NCI-H1930 (cell line): ENCODE data around the gene LRRIQ4.

Experiments used
- DNase-seq, 2 experiments: peaks; one replicate each; lab custom pipeline; 2025; lab: John Stamatoyannopoulos, UW

Gene LRRIQ4

GRCh38 chr3:169812332-169813235, at the start of gene LRRIQ4, which contains the start of gene LRRC34:
Gene LRRIQ4, plus strand, starts transcription at chr3:169812870. Its CDS starts 9,052 bp downstream, at chr3:169821922.
Gene LRRC34, minus strand, starts transcription at chr3:169812904. Its CDS starts 356 bp downstream, at chr3:169812548.
- DNase-seq = peak; percentile 47 to 55

GRCh38 chr3:169764312-169764881, 48.3 kb upstream of the LRRIQ4 start:
- DNase-seq = no peak

- peak; percentile 90 to 92 for DNase-seq
Measured at GRCh38 chr3:169764882-169765612, 47.6 kb upstream of the LRRIQ4 start, which contains the start of gene TERC. Gene TERC, minus strand, starts transcription at chr3:169765060.

- no peak for DNase-seq
Measured at GRCh38 chr3:169769287-169770181, 43.1 kb upstream of the LRRIQ4 start, which contains the start of gene ACTRT3. Gene ACTRT3, minus strand, starts transcription at chr3:169769561. Its CDS starts 41 bp downstream, at chr3:169769520.

GRCh38 chr3:169771497-169772304, 41.0 kb upstream of the LRRIQ4 start:
- DNase-seq = peak; percentile 79 to 87

- peak; percentile 75 to 81 for DNase-seq
Measured at GRCh38 chr3:169772305-169772896, 40.3 kb upstream of the LRRIQ4 start.

- peak; percentile 75 to 84 for DNase-seq
Measured at GRCh38 chr3:169772897-169773816, 39.5 kb upstream of the LRRIQ4 start, which contains the start of gene MYNN. Gene MYNN, plus strand, starts transcription at chr3:169773396. Its CDS starts 900 bp downstream, at chr3:169774296.

- no peak for DNase-seq
Measured at GRCh38 chr3:169774186-169774585, 38.5 kb upstream of the LRRIQ4 start.

- no peak for DNase-seq
Measured at GRCh38 chr3:169777822-169778221, 34.8 kb upstream of the LRRIQ4 start.

GRCh38 chr3:169780742-169781141, 31.9 kb upstream of the LRRIQ4 start:
- no peak for DNase-seq

GRCh38 chr3:169781209-169781855, 31.3 kb upstream of the LRRIQ4 start:
- no peak for DNase-seq

GRCh38 chr3:169787120-169787519, 25.6 kb upstream of the LRRIQ4 start:
- no peak for DNase-seq

GRCh38 chr3:169787791-169788190, 24.9 kb upstream of the LRRIQ4 start:
- DNase-seq = no peak

GRCh38 chr3:169790219-169790618, 22.5 kb upstream of the LRRIQ4 start:
- DNase-seq = no peak

- no peak for DNase-seq
Measured at GRCh38 chr3:169790687-169791429, 21.8 kb upstream of the LRRIQ4 start.

GRCh38 chr3:169792359-169792758, 20.3 kb upstream of the LRRIQ4 start:
- no peak for DNase-seq

- DNase-seq = no peak
Measured at GRCh38 chr3:169804681-169805080, 8.0 kb upstream of the LRRIQ4 start.
